Measurements from ENCODE around the gene CAPN11. TPM values are rescaled to one million over a fixed set of nuclear protein-coding genes. Genes with fewer than 3 reads are reported as not detected.

Gene CAPN11
- total RNA-seq, 2 experiments from 2014 or later, result not detected

- CTCF ChIA-PET (ENCODE audit: unreplicated experiment), result no interaction called here
- peaks cover 16% of the 10 kb centered on the region for H3K4me1 ChIP-seq (ENCODE audit: insufficient read depth, low read length, poor library complexity, severe bottlenecking)
These were observed 27.5 kb downstream of the CAPN11 start for GRCh38 chr6:44185953-44186634.

GRCh38 chr6:44186635-44187025 lies 28.0 kb downstream of the CAPN11 start:
- Histone ChIP-seq H4K20me1 (ENCODE audit: insufficient read depth, low read length) (no peaks in the 10 kb centered on the region), H3K36me3 (ENCODE audit: insufficient read depth, low read length) (no peaks in the 10 kb centered on the region), H3K27ac (ENCODE audit: low read depth, low read length, poor library complexity, severe bottlenecking) (no peak overlapping the region), H3K79me2 (ENCODE audit: insufficient read depth, low read depth, low read length) (no peaks in the 10 kb centered on the region), H2AFZ (ENCODE audit: low read length) (peak overlapping the region; percentile 67), H3K9me2 (ENCODE audit: insufficient read depth, low read length) (no peaks in the 10 kb centered on the region), H3K4me1 (ENCODE audit: insufficient read depth, low read length, poor library complexity, severe bottlenecking) (peaks cover 16% of the 10 kb centered on the region), H3K9me3 (ENCODE audit: low read length) (no peaks in the 10 kb centered on the region), H3K4me2 (ENCODE audit: low read length) (no peak overlapping the region), H3K4me3 (ENCODE audit: low read depth, low read length, poor library complexity, severe bottlenecking) (no peak overlapping the region)
- TF ChIP-seq CTCF (conservative IDR thresholded peaks at IDR 0.05; ENCODE audit: low read length) (no peak), EZH2phosphoT487 (IDR thresholded peaks at IDR 0.05; ENCODE audit: borderline replicate concordance, low read depth, low read length) (no peak)
- BruUV-seq (replicated peaks), result no TSS peak
- POLR2A ChIA-PET, result interaction anchor here (1.0 to 1.3 kb wide), 2 partner anchors 21 to 32 kb away, joined by 3 to 7 read pairs; no protein-coding TSS in a partner anchor
- DNase-seq (ENCODE audit: low spot score), result no peak
- CTCF ChIA-PET (ENCODE audit: unreplicated experiment), result interaction anchor here (0.5 kb wide), 1 partner anchor 35 kb away, joined by 3 read pairs; no protein-coding TSS in a partner anchor
- intact Hi-C loops (cut with micrococcal nuclease; ENCODE audit: unreplicated experiment), result no loop called here

More at GRCh38 chr6:44185953-44186634, 27.5 kb downstream of the CAPN11 start:
- Histone ChIP-seq H3K27ac (ENCODE audit: low read depth, low read length, poor library complexity, severe bottlenecking) (no peak overlapping the region), H3K9me2 (ENCODE audit: insufficient read depth, low read length) (no peaks in the 10 kb centered on the region), H2AFZ (ENCODE audit: low read length) (peak overlapping the region; percentile 67), H3K36me3 (ENCODE audit: insufficient read depth, low read length) (no peaks in the 10 kb centered on the region), H3K9me3 (ENCODE audit: low read length) (no peaks in the 10 kb centered on the region), H3K4me3 (ENCODE audit: low read depth, low read length, poor library complexity, severe bottlenecking) (no peak overlapping the region), H3K4me2 (ENCODE audit: low read length) (peak overlapping the region; percentile 22; the same call in 1 of the 2 replicates), H3K79me2 (ENCODE audit: insufficient read depth, low read depth, low read length) (no peaks in the 10 kb centered on the region), H4K20me1 (ENCODE audit: insufficient read depth, low read length) (no peaks in the 10 kb centered on the region)
- peak; percentile 47 for DNase-seq (ENCODE audit: low spot score)
- BruUV-seq (replicated peaks), result no TSS peak
- POLR2A ChIA-PET, result interaction anchor here (0.6 to 1.0 kb wide), 3 partner anchors 20 to 124 kb away, joined by 3 to 7 read pairs (median 3); no protein-coding TSS in a partner anchor
- TF ChIP-seq CTCF (conservative IDR thresholded peaks at IDR 0.05; ENCODE audit: low read length), result no peak
- no peak for TF ChIP-seq EZH2phosphoT487 (IDR thresholded peaks at IDR 0.05; ENCODE audit: borderline replicate concordance, low read depth, low read length)
- intact Hi-C loops (cut with micrococcal nuclease; ENCODE audit: unreplicated experiment), result no loop called here

- intact Hi-C loops (cut with micrococcal nuclease; ENCODE audit: unreplicated experiment), result no loop called here
- BruUV-seq (replicated peaks), result no TSS peak
- no peaks in the 10 kb centered on the region for H3K79me2 ChIP-seq (ENCODE audit: insufficient read depth, low read depth, low read length)
- no peaks in the 10 kb centered on the region for H3K36me3 ChIP-seq (ENCODE audit: insufficient read depth, low read length)
- CTCF ChIA-PET (ENCODE audit: unreplicated experiment), result no interaction called here
- H3K27ac ChIP-seq (ENCODE audit: low read depth, low read length, poor library complexity, severe bottlenecking), result no peak overlapping the region
- no peak overlapping the region for H3K4me3 ChIP-seq (ENCODE audit: low read depth, low read length, poor library complexity, severe bottlenecking)
- no peak overlapping the region for H2AFZ ChIP-seq (ENCODE audit: low read length)
- TF ChIP-seq EZH2phosphoT487 (IDR thresholded peaks at IDR 0.05; ENCODE audit: borderline replicate concordance, low read depth, low read length), result no peak
- TF ChIP-seq CTCF (conservative IDR thresholded peaks at IDR 0.05; ENCODE audit: low read length), result no peak
- H3K9me2 ChIP-seq (ENCODE audit: insufficient read depth, low read length), result no peaks in the 10 kb centered on the region
- POLR2A ChIA-PET, result interaction anchor here (2.0 kb wide), 1 partner anchor 12 kb away, joined by 5 read pairs; no protein-coding TSS in a partner anchor
- peaks cover 16% of the 10 kb centered on the region for H3K4me1 ChIP-seq (ENCODE audit: insufficient read depth, low read length, poor library complexity, severe bottlenecking)
- no peak for DNase-seq (ENCODE audit: low spot score)
- no peak overlapping the region for H3K4me2 ChIP-seq (ENCODE audit: low read length)
- no peaks in the 10 kb centered on the region for H4K20me1 ChIP-seq (ENCODE audit: insufficient read depth, low read length)
- no peaks in the 10 kb centered on the region for H3K9me3 ChIP-seq (ENCODE audit: low read length)
These were observed 30.2 kb downstream of the CAPN11 start for GRCh38 chr6:44188819-44189218.

Data from OCI-LY7 (cell line).